Astrocyte (in vitro differentiated cells and primary cell): ENCODE results near the gene TMEM119. TPM values are rescaled to one million over a fixed set of nuclear protein-coding genes. Genes with fewer than 3 reads are reported as not detected.

ENCODE experiments used
- DNase-seq: peaks from one replicate; pipeline ENCODE4 v3.0.0-alpha.2; 2010; ENCODE audit warnings: low read depth
- FAIRE-seq: peaks from 2 replicates; lab custom pipeline; 2011; peaks lifted over from hg19 to GRCh38; lab: Jason Lieb, UNC
- H2AFZ ChIP-seq: 2 replicates; pipeline ENCODE4 v1.6.0; 2012; ENCODE audit warnings: low read depth, low read length, inconsistent platforms
- H3K27ac ChIP-seq: 2 replicates; pipeline ENCODE4 v1.5.1; 2011; ENCODE audit warnings: low read depth, low read length, inconsistent platforms
- H3K27me3 ChIP-seq: 2 replicates; pipeline ENCODE4 v1.6.0; 2011; ENCODE audit warnings: low read length, inconsistent platforms; ENCODE audit not compliant: insufficient read depth
- H3K36me3 ChIP-seq: 2 replicates; pipeline ENCODE4 v1.5.1; 2011; ENCODE audit warnings: low read length, inconsistent platforms; ENCODE audit not compliant: insufficient read depth
- H3K4me1 ChIP-seq: 2 replicates; pipeline ENCODE4 v1.5.1; 2011; ENCODE audit warnings: low read length, inconsistent platforms; ENCODE audit not compliant: insufficient read depth
- H3K4me2 ChIP-seq: 2 replicates; pipeline ENCODE4 v1.6.0; 2012; ENCODE audit warnings: low read length, inconsistent platforms
- H3K4me3 ChIP-seq: 2 replicates; pipeline ENCODE4 v1.5.1; 2011; ENCODE audit warnings: low read depth, mild to moderate bottlenecking, low read length, inconsistent platforms; ENCODE audit not compliant: insufficient read depth
- H3K79me2 ChIP-seq: 2 replicates; pipeline ENCODE4 v1.6.0; 2012; ENCODE audit warnings: mild to moderate bottlenecking, low read length, inconsistent platforms; ENCODE audit not compliant: insufficient read depth
- H3K9ac ChIP-seq: 2 replicates; pipeline ENCODE4 v1.6.0; 2012; ENCODE audit warnings: mild to moderate bottlenecking, low read length, inconsistent platforms
- H3K9me3 ChIP-seq: 2 replicates; pipeline ENCODE4 v1.5.1; 2012; ENCODE audit warnings: low read depth, mild to moderate bottlenecking, low read length, inconsistent platforms; ENCODE audit not compliant: insufficient read depth
- H4K20me1 ChIP-seq: 2 replicates; pipeline ENCODE4 v1.6.0; 2012; ENCODE audit warnings: low read length, inconsistent platforms; ENCODE audit not compliant: insufficient read depth
- H3K27ac Mint-ChIP-seq: one replicate; pipeline ENCODE4 v1.8.0; 2021; ENCODE audit warnings: mild to moderate bottlenecking, mixed read lengths; ENCODE audit not compliant: unreplicated experiment
- H3K27me3 Mint-ChIP-seq: one replicate; pipeline ENCODE4 v1.8.0; 2021; ENCODE audit warnings: low read depth, mixed read lengths; ENCODE audit not compliant: unreplicated experiment
- H3K36me3 Mint-ChIP-seq: one replicate; pipeline ENCODE4 v1.8.0; 2021; ENCODE audit warnings: low read depth, mixed read lengths; ENCODE audit not compliant: unreplicated experiment
- H3K4me1 Mint-ChIP-seq: one replicate; pipeline ENCODE4 v1.8.0; 2021; ENCODE audit warnings: low read depth, mixed read lengths; ENCODE audit not compliant: unreplicated experiment
- H3K4me3 Mint-ChIP-seq: one replicate; pipeline ENCODE4 v1.8.0; 2021; ENCODE audit warnings: mild to moderate bottlenecking, moderate library complexity, mixed read lengths; ENCODE audit not compliant: unreplicated experiment
- H3K9me3 Mint-ChIP-seq: one replicate; pipeline ENCODE4 v1.8.0; 2021; ENCODE audit warnings: mild to moderate bottlenecking, mixed read lengths; ENCODE audit not compliant: unreplicated experiment
- CTCF ChIP-seq: IDR thresholded peaks from 2 replicates; pipeline ENCODE4 v1.5.1; 2011; ENCODE audit warnings: low read depth, mild to moderate bottlenecking, inconsistent platforms, low read length, moderate library complexity; ENCODE audit not compliant: insufficient read depth
- EZH2 ChIP-seq: IDR thresholded peaks from 2 replicates; pipeline ENCODE4 v1.6.1; 2012; ENCODE audit warnings: mild to moderate bottlenecking, low read length, inconsistent platforms; ENCODE audit not compliant: insufficient read depth
- total RNA-seq: library from RNA; stranded (reverse); gene quantifications from 2 replicates; pipeline ENCODE4 v1.2.1, GENCODE V29; 2021

The TMEM119 gene
- total RNA-seq, 1 donor from 2014 or later: 0.91 TPM

GRCh38 chr12:108643941-108644810 is 46.3 kb upstream of the TMEM119 start:
- peak overlapping the region; percentile 7 for H3K27ac ChIP-seq
- no peak overlapping the region for H2AFZ ChIP-seq
- Mint-ChIP-seq H3K4me1 (peaks cover 73% of the 10 kb centered on the region), H3K36me3 (peaks cover 39% of the 10 kb centered on the region), H3K27ac (no peak overlapping the region), H3K27me3 (no peaks in the 10 kb centered on the region), H3K4me3 (no peak overlapping the region), H3K9me3 (no peaks in the 10 kb centered on the region)
- no peak overlapping the region for H3K4me3 ChIP-seq
- FAIRE-seq (no peak), DNase-seq (peak; percentile 57)
- H3K4me2 ChIP-seq: peak overlapping the region; percentile 44
- H3K27me3 ChIP-seq: no peaks in the 10 kb centered on the region
- peaks cover 40% of the 10 kb centered on the region for H4K20me1 ChIP-seq
- peaks cover 43% of the 10 kb centered on the region for H3K4me1 ChIP-seq
- no peak overlapping the region for H3K9ac ChIP-seq
- H3K9me3 ChIP-seq: no peaks in the 10 kb centered on the region
- peaks cover 33% of the 10 kb centered on the region for H3K79me2 ChIP-seq
- TF ChIP-seq CTCF (no peak), EZH2 (no peak)
- peaks cover 52% of the 10 kb centered on the region for H3K36me3 ChIP-seq

DNA sequence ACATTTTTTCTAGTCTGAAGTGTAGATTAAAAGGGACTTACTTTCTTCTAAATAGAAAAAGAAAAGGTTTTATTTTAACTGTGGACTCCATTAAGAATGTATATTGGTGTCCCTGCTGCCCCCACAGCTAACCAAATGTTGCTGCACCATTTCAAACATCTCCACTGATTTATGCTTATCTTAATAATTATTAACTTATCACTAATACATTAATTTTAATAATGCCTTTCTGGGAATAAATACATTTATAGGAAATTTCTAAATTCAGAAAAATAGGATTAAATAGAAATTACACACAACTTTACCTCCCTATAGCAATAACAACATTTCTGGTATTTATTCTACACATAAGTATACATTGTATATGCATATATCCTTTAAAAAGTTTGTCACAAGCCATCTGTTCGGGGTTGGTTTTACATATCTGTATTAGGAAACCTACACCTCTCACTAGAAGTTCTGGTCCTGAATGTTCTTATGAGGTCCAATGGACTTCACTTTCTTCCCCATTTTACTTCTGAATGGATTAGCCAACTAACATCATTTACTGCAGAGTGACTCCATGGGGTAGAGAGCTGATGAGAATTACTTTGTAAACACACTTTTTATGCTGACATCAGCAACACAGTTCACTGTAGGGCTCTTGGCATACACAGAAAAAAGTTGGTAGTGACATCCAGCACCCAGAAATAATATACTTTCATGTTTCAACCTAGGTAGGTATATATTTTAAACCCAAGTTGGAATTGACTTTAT is 45.2 kb upstream of the TMEM119 start:
- no peaks in the 10 kb centered on the region for H3K27me3 ChIP-seq
- no peak overlapping the region for H3K4me3 ChIP-seq
- Mint-ChIP-seq H3K9me3 (no peaks in the 10 kb centered on the region), H3K36me3 (peaks cover 31% of the 10 kb centered on the region), H3K4me1 (peaks cover 69% of the 10 kb centered on the region), H3K27ac (no peak overlapping the region), H3K27me3 (no peaks in the 10 kb centered on the region), H3K4me3 (no peak overlapping the region)
- TF ChIP-seq EZH2 (no peak), CTCF (no peak)
- no peak for FAIRE-seq
- H3K27ac ChIP-seq: no peak overlapping the region
- H3K4me1 ChIP-seq: peaks cover 38% of the 10 kb centered on the region
- H4K20me1 ChIP-seq: peaks cover 40% of the 10 kb centered on the region
- DNase-seq: no peak
- H2AFZ ChIP-seq: no peak overlapping the region
- peaks cover 44% of the 10 kb centered on the region for H3K36me3 ChIP-seq
- H3K79me2 ChIP-seq: peaks cover 27% of the 10 kb centered on the region
- no peaks in the 10 kb centered on the region for H3K9me3 ChIP-seq
- H3K4me2 ChIP-seq: no peak overlapping the region
- H3K9ac ChIP-seq: no peak overlapping the region
